Vagina (tissue), 2 donors: ENCODE data around the gene ATP4A.

ENCODE experiments used
- POLR2AphosphoS5 ChIP-seq, 2 donors: sonication (generic); formaldehyde crosslinking; IDR thresholded peaks; one replicate each; pipeline ENCODE4 v1.9.0; 2017; ENCODE audit warnings: antibody characterized with exemption in 2 of 2, mild to moderate bottlenecking in 2 of 2, low read depth in 1 of 2; ENCODE audit not compliant: insufficient read depth in 1 of 2
- TF ChIP-seq, protein P1 (sequence below), 3 experiments: fragments of 450-650 bp in 2 of 3; fragments of 200-600 bp in 1 of 3; sonication (generic) in 1 of 3; IDR thresholded peaks; one replicate each; pipeline ENCODE4 v1.5.1; 2017 to 2019; ENCODE audit warnings: antibody characterized with exemption in 3 of 3, mild to moderate bottlenecking in 2 of 3, moderate library complexity in 2 of 3

DNA sequence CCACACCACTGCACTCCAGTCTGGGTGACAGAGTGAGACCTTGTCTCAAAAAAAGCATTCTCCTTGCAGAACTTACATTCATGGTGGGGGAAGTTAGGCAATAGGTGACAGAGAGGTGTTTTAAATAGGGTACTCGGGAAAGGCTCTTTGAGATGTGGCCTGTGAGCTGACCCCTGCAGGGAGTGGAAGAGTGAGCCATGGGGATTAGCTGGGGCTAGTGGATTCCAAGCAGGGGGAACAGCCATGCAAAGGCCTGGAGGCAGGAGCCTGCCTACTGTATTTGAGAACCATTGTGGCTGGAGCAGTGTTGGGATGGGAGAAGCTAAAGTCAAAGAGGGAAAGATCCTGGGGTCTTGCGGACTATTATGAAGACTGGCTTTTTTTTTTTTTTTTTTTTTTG lies 46.1 kb downstream of the ATP4A start:
- TF ChIP-seq, protein P1, sequence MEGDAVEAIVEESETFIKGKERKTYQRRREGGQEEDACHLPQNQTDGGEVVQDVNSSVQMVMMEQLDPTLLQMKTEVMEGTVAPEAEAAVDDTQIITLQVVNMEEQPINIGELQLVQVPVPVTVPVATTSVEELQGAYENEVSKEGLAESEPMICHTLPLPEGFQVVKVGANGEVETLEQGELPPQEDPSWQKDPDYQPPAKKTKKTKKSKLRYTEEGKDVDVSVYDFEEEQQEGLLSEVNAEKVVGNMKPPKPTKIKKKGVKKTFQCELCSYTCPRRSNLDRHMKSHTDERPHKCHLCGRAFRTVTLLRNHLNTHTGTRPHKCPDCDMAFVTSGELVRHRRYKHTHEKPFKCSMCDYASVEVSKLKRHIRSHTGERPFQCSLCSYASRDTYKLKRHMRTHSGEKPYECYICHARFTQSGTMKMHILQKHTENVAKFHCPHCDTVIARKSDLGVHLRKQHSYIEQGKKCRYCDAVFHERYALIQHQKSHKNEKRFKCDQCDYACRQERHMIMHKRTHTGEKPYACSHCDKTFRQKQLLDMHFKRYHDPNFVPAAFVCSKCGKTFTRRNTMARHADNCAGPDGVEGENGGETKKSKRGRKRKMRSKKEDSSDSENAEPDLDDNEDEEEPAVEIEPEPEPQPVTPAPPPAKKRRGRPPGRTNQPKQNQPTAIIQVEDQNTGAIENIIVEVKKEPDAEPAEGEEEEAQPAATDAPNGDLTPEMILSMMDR (IDR thresholded peaks at IDR 0.05) = no peak
- TF ChIP-seq POLR2AphosphoS5 (IDR thresholded peaks at IDR 0.05; ENCODE audit: insufficient read depth in 1 of 2, low read depth in 1 of 2) = no peak
